Pons (tissue), 1 donor: ENCODE measurements around the gene TDO2.
A peak's percentile ranks its signal among the peaks of the same experiment; 100 is the strongest.
"Not testable (repeated sequence)": the region's sequence is repeated elsewhere in the genome, so short reads cannot be mapped to it uniquely, and the experiment has no call there.

Source experiments
- DNase-seq: peaks from one replicate; pipeline ENCODE4 v3.0.0-alpha.2; 2016; ENCODE audit warnings: low spot score

The TDO2 gene

GRCh38 chr4:155903453-155903852 lies at the start of gene TDO2:
TSS of gene TDO2 (plus strand) at chr4:155903696. CDS start at chr4:155903759, 63 bp downstream.
- DNase-seq = no peak

GRCh38 chr4:155854582-155855226 lies 48.8 kb upstream of the TDO2 start:
- no peak for DNase-seq

GRCh38 chr4:155855897-155856296 lies 47.6 kb upstream of the TDO2 start:
- no peak for DNase-seq

- no peak for DNase-seq
Measured at GRCh38 chr4:155866177-155866576, 37.3 kb upstream of the TDO2 start, which contains the start of gene ASIC5. TSS of gene ASIC5 (minus strand) at chr4:155866277. CDS start at chr4:155866226, 51 bp downstream.

GRCh38 chr4:155875878-155876277 lies 27.6 kb upstream of the TDO2 start:
- no peak for DNase-seq

GRCh38 chr4:155877971-155878370 lies 25.5 kb upstream of the TDO2 start:
- DNase-seq = no peak

- DNase-seq = no peak
Measured at GRCh38 chr4:155878611-155879010, 24.9 kb upstream of the TDO2 start.

- DNase-seq = no peak
Measured at GRCh38 chr4:155879767-155880166, 23.7 kb upstream of the TDO2 start.

- DNase-seq = no peak
Measured at GRCh38 chr4:155881555-155881954, 21.9 kb upstream of the TDO2 start.

- DNase-seq = no peak
Measured at GRCh38 chr4:155883895-155884294, 19.6 kb upstream of the TDO2 start.

- no peak for DNase-seq
Measured at GRCh38 chr4:155885666-155886065, 17.8 kb upstream of the TDO2 start.

GRCh38 chr4:155887045-155887444 lies 16.5 kb upstream of the TDO2 start:
- no peak for DNase-seq

GRCh38 chr4:155887847-155888570 lies 15.5 kb upstream of the TDO2 start:
- no peak for DNase-seq

- DNase-seq = no peak
Measured at GRCh38 chr4:155889031-155889793, 14.3 kb upstream of the TDO2 start.

- no peak for DNase-seq
Measured at GRCh38 chr4:155889946-155890345, 13.6 kb upstream of the TDO2 start.

- DNase-seq = no peak
Measured at GRCh38 chr4:155891058-155891457, 12.4 kb upstream of the TDO2 start.

GRCh38 chr4:155898371-155898770 lies 5.1 kb upstream of the TDO2 start:
- DNase-seq = not testable (repeated sequence)

GRCh38 chr4:155899891-155900290 lies 3.6 kb upstream of the TDO2 start:
- no peak for DNase-seq

- DNase-seq = peak; percentile 5
Measured at GRCh38 chr4:155900381-155900780, 3.1 kb upstream of the TDO2 start.

- no peak for DNase-seq
Measured at GRCh38 chr4:155901013-155901412, 2.5 kb upstream of the TDO2 start.

GRCh38 chr4:155904331-155904730 lies 835 bp downstream of the TDO2 start:
- no peak for DNase-seq

GRCh38 chr4:155906554-155907247 lies 3.2 kb downstream of the TDO2 start:
- DNase-seq = no peak
